Occipital lobe (tissue), 2 donors: Measurements from ENCODE around the gene NADK. TPM values are rescaled to one million over a fixed set of nuclear protein-coding genes. Genes with fewer than 3 reads are reported as not detected.

Experiments
- DNase-seq: peaks from one replicate; lab custom pipeline; 2025; lab: John Stamatoyannopoulos, UW
- total RNA-seq: library from RNA; depleted of rRNA; stranded (reverse); fragments of >200 nt; gene quantifications from one replicate; pipeline ENCODE4 v1.2.3, GENCODE V29; 2014

NADK gene
- total RNA-seq, 1 donor from 2014 or later: 20.4 TPM

DNA sequence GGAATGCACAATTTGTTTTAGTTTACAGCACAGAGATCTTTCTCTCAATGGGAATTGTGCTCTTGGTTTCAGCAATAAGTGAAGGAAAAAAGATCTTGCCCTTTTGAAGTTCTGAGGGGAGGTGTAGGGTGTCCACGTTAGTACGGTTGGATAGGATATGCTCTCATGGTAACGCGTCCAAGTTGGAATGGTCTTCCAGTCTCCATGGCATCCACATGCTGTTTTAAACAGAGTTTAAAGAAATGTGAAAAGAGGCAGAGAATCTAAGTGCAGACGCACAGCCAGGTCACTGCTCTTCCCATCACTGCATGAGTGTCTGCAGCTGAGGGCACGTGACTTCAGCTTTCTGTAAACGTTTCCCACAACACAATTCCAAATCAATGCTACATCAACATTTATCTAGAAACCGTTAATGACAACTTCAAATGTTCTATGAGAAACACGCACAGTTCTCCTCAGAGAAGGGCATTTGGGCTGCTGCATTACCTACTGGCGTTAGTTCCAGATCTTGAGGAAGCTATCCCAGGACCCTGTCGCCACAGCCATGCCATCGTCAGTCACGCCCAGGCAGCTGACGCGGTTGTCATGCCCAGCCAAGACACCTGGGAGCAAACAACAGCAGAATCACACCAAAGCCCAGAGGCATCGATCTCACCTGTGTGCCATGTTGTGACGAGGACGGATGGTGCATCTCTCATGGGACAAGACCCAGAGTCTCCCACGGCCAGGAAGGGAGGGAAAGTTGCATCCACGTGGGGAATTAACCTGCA lies 8.8 kb upstream of the NADK start:
- no peak for DNase-seq

DNA sequence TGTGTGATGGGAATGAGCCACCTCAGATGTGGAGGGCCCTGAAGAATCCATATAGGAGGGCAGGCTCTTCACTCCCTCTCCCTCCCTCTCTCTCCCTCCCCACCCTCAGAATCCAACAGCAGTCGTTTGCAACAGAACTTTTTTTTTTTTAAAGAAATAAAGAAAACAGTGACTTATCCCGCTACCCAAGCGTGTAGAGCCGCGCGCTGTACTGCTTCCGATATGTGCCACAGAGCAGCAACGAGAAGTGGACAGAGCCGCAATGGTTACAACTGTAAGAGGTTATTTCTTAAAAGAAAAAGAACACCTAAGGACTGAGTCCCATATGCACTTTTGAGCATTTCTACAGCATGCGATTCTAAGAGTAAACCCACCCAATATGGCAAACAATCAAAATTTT lies 7.4 kb upstream of the NADK start:
- DNase-seq: no peak

DNA sequence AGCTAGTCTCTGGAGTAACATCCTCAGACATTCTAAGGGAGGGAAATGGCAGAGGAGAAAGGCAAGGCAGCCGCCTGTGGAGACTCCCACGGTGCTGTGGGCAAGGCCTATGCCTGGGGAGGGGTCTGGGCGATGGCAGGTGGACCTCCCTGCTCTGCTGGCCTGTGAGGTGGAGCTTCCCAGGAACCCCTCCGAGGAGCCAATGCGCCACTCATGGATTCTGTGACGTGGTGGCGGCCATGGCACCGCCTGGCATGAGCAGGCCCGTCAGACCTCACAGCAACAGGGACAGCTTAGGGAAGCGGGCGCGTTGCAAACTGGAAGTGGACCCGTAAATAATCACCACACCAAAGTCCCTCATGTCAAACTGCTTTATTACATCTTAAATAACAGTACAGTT lies 6.7 kb upstream of the NADK start:
- no peak for DNase-seq

DNA sequence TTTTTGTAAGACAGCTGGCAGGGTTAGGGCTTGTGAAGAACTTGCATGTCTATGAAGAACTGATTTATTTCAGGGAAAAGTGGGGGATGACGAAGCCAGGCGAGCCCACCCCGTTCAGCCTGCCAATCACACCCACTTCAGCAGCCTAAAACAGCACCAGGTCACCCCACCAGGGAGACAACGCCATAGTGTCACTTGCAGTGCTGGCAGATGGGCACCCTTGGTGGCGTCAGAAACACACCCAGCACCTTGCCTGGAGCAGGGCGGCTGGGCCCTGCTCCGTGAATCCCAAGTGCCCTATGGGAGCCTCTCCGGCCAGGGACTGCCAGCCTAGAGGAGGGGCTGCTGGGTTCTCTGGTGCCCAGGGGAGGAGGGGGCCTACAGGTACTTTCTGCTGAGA lies 5.0 kb upstream of the NADK start:
- no peak for DNase-seq

DNA sequence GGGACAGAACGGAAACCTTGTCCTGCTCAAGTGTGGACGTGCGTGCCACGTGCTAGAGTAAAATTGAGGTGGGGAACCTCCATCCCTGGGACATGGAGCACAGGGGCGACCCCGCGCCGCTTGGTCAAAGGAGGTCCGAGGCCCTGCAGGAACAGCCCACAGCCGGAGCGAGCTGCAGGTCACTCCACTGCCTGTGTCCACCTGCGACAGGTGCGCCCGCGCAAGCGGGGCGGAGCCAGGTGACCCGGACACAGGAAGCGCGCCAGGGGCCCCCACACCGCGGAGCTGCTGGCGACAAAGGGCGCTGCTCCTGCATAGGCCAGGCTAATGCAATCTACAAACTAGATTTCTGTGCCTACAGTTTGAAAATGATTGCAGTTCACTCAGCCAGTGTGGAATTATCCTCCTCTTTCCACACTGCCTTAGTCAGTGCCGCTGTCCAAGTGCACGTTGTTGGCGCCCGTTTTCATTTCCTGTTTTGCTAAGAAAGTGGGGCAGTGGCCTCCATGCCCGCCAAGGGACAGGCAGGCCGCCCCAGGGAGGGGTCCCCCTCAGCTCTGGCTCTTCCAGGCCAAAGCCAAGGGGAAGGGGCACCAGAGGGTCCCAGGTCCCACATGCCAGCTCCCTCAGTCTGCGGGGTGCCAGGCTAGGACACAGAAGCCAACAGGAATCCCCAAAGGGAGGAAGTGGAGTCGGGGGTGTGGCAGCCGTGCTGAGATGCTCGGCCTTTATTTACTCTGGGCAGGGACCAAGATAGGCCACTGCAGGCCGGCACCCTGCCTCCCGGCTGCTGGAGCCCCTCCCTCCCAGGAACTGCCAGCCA lies 4.3 kb upstream of the NADK start:
- no peak for DNase-seq

DNA sequence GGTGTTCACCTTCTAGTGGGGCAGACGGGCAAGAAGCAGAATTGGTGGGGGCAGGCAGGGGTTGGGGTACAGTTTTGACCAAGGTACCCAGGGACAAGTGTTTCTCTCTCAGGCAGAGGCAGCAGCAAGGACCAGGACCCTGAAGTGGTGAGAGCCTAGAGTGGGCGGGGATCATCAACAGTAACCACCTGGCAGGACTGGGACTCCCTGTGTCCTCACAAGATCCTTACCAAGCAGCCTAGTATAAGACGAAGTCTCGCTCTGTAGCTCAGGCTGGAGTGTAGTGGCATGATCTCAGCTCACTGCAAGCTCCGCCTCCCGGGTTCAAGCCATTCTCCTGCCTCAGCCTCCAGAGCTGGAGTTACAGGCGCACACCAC lies 3.2 kb upstream of the NADK start:
- no peak for DNase-seq

DNA sequence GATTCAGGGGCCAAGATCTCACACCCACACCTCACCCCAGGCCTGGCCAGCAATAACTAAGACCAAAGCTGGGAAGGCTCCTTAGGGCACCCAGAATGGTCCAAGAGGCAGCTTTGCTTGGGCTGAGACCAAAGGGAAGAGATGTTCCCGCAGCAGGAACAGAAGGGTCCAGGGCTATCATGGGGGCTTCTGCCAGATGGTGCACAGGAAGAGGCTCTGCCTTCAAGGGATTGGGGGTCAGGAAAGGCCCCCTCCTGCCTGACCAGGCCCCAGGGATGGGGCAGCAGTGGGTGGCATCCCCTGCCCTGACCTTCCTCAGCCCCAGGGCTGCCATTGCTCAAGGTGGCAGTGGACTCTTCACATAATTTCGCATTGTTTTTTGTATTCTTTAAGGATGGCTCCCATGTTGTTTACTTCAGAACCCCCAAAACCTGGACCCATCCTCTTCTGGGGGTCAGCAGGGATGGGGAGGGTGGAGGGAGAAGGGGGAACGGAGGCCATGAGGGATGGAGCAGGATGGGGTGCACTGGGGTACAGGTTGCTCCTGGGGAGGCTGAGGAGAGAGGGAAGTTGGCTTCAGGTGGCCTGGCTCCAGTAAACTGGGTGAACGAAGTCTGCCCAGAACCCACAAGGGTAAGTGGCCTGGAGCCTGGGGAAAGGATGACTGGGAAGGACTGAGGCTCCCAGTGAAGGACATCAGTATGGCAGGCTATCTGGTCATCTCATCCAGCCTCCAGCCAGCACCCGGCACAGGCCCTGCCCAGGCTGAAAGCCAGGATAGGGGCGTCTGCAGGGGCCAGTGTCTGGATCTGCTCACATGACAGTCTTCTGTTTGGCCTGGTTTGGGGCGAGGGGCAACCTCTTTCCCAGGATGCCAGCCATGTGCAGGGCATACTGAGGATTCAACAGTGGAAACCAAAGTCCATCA lies 2.6 kb upstream of the NADK start:
- DNase-seq: no peak

DNA sequence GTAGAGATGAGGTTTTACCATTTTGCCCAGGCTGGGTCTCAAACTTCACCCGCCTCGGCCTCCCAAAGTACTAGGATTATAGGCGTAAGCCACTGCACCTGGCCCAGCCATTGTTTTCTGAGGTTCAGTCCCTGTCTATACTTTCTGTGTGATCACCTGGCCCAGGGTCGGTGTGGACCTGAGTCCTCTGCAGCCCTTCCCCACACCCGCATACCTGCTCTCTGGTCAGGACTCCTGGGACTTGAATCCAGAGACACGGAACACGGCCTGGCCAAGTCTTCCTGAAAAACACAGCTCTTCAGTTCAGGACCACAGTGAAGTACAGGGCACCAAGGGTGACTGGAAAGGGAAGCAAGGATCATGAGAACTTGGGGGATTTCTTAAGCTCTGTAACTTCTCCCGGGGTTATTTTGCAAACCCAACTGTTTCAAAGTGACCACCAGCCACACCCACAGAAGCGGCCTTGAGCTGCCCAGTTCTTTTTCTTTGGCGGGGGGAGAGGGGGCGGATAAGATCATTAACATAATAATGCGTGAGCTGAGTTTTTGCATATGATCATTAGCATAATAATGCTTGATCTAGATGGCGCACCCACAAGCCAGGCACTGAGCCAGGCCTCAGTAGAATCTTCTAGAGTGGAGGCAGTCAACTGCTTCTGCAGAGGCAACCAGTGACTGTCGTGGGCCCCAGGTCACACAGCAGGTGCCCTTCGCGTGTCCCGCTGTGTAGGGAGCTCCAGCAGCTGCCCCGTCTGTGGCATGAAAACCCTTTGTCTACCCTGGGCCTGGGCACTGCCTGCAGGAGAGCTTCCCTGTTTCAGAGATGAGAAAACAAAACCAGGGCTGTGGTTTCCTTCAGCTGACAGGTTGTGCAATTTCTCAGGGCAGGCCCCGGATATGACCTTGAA lies 1.7 kb upstream of the NADK start:
- no peak for DNase-seq

DNA sequence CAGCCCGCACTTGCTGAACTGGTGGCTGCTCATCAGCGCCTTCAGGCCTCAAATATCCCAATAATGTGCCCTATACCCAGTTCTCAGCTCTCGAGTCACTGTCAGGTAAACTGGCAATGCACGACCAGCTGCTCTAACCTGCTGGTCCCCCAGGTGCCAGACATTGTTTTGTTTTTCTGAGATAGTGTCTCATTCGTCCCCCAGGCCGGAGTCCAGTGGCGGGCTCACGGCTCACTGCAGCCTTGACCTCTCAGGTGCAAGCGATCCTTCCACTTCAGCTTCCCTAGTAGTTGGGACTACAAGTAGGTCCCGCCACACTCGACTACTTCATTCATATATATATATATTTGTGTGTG lies 1.0 kb upstream of the NADK start:
- DNase-seq: no peak

DNA sequence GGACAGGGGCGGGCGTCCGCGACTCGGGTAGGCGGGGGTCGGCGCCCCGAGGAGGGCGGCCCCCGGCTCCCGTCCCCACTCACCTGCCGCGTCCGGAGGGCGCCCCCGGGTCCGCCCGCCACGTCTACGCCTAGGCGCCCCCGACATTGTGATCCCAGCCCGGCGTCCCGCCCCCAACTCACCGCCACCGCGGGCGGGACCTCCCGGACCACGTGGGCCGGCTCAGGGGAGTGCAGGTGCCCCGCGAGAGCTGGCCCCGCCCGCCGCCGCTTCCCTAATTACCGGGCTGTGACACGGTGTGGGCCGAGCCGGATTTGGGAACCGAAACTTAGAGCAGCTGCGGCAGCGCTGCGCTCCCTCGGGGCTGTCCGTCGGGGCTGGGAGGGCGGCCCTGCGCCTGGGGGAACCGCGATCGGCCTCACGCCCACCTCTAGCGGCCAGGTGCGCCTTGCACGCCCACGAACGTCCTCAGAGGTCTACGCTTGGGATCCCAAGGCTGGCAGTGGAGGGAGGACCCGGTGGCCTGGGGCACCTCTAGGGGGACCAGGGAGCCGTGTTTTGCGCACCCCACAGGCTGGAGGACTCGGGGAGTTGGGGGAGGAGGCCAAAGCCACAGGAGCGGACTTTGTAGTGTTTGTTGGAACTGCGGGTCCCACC lies 521 bp upstream of the NADK start:
- no peak for DNase-seq

DNA sequence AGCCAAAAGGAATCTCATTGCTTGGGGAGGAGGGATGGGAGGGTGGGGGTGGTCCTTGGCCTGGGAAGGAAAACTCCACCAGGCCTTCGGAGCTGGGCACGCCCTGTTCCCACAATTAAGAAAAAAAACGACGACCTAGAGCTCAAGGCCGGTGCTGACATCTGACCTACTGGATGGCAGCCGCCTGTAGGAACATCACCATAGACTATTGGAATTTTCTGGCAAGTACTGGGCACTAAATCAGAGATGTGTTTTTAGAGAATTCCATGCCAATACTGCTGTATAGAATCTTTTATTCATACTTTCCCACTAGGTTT lies 729 bp downstream of the NADK start:
- no peak for DNase-seq

DNA sequence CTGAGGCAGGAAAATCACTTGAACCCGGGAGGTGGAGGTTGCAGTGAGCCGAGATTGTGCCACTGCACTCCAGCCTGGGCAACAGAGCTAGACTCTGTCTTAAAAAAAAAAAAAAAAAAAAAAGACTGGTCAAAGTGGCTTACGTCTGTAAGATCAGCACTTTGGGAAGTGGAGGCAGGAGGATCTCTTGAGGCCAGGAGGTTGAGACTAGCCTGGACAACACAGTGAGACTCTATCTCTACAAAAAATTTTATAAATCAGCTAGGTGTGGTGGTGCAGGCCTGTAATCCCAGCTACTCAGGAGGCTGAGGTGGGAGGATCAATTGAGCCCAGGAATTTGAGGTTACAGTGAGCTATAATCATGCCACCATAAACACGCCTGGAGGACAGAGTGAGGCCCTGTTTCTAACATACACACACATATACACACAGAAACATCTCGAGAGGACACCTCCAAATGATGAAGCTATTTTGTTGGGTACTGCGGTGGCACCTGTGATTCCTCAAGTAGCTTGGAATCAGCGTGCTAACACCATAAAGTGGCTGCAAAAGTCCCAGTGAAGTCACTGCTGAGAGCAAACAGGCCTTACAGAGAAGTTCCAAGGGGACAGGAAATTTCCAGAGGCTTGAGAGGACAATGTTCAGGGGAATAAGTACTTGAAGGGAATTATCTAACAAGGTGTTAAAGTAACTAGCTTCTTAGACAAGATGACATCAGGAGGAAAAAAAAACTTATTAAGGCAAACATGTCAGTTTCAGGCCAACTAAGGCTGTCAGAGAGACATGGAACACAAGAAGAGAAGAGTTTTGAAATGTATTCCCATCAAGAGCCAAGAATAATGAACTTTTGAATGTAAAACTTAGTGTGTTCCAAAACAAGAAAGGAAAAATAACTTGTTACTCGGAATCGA lies 1.3 kb downstream of the NADK start:
- no peak for DNase-seq

DNA sequence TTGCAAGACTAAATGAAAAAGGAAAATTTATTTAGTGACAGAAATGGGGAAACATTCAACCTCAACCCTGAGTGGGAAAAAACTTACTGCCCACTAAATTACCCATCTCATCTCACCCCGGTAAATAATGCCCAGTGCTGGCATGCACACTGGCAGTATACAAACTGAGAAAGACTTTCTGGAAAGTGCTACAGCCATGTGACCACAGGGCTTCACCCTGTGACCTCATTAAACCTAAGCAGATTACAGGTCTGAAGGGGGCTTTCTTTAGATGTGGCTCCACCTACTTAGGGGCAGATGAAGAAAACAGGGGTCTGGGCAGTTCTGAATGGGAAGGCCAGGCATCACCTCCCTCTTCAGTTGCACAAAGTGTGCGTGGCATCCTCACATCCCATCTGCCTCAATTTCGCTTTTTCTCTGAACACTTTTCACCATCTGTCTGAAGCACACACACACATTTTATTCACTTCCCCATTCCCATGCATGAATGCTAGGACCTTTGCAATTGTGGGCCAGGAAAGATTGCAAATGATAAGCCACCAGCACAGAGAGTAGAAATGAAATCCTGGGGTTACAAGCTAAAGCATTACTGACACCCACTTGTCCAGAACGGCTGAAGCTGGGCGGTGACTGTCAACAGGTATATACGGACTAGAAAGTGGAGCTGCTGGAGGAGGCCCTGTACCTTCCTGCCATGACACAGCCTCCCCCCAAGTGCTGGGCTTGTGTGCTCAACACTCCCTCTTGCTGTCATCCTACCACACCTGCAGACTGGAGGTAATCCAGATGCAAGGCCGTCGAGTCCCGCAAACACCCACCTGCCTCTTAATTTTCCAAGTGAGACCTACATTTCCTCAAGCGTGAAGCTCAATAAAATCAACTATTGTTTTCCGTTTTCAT lies 2.7 kb downstream of the NADK start:
- DNase-seq: no peak

DNA sequence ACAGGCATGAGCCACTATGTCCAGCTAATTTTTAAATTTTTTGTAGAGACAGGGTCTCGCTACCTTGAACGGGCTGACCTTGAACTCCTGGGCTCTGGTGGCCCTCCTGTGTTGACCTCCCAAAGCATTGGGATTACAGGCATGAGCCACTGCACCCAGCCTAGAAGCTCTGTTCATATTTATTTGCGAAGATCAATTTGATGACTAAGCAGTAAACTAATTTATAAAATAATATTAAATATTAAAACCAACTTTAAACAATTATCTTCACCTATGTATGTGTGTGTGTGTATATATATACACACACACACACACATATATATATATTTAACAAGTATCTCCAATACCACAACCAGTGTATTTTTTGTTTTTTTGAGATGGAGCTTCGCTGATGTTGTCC lies 4.4 kb downstream of the NADK start:
- no peak for DNase-seq

DNA sequence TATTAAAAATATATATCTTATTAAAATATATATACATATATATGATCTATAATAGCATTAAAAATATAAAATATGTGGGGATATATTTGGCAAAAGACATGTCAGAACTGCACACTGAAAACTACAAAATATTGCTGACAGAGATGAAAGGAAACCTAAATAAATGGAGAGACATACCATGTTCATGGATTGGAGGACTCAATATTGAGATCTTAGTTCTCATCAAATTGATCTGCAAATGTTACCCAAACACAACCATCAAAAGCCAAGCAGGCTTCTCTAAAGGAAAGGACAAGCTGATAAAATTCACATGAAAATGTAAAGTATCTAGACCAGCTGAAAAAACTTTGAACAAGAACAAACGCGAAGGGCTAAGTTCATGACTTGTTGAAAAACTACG lies 7.2 kb downstream of the NADK start:
- no peak for DNase-seq

DNA sequence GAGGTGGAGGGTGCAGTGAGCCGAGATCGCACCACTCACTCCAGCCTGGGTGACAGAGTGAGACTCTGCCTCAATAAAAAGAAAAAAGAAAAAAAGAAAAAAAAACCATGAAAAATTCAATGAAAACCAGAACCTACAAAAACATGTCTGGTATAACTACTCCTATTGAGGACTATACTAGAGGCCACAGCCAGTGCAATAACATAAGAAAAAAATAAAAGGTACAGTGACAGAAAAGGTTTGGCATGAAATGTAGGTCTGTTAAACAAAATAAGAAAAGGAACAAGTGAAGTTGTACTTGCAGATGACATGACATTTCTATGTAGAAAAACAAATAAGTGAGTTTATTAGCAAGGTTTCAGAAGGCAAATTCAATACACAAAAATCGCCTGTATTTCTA lies 8.2 kb downstream of the NADK start:
- DNase-seq: no peak

DNA sequence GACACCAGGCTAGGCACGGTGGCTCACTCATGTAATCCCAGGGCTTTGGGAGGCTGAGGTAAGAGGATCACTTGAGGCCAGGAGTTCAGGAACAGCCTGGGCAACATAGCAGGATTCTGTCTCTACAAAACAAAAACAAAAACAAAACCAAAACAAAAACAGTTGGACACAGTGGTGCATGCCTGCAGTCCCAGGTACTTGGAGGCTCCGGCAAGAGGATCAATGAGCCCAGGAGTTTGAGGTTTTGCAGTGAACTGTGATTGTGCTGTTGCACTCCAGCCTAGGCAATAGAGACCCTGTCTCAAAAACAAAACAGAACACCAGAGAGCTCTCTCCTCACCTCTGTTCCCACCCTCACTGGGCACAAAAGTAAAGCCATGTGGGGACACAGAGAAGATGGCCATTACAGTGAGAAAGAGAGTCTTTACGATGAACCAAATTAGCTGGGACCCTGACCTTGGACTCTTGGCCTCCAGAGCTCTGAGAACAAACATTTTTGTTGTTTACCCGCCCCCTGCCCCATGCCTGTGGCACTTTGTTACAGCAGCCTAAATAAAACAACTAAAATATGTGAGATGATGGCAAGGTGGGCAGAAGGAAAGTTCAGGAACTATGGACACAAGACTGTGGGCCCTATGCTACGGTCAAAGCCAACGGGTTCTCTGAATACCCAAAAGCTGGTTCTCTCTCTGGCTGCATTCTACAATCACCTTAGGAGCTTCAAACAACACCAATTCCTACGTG lies 9.8 kb downstream of the NADK start:
- DNase-seq: no peak
